ENCODE results near the gene HTT. TPM values are rescaled to one million over a fixed set of nuclear protein-coding genes. Genes with fewer than 3 reads are reported as not detected.

The HTT gene
- total RNA-seq, 2 experiments from 2014 or later, result 91.6 to 94.1 TPM

DNA sequence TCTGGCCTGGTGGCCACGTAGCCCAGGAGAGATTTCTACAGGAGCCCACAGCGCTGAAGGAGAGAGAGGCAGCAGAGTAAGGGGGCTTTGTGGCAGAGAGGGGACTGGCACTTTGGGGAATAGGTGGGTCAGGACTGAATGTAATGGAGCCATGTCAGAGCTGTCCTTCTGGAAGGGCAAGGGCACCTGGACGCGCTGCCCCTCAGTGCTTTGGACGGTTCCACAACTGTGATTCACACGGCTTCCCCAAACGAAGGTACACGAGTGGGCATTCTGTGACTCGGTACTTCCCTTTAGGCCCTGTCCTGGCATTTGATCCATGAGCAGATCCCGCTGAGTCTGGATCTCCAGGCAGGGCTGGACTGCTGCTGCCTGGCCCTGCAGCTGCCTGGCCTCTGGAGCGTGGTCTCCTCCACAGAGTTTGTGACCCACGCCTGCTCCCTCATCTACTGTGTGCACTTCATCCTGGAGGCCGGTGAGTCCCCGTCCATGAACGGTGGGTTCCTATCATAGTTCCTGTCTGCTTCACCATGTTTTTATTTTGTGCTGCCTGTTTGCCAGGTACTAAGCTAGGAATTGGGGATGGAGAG lies 139.3 kb downstream of the HTT start:
- Mint-ChIP-seq H3K27ac (no peak overlapping the region), H3K9me3 (no peaks in the 10 kb centered on the region), H3K4me3 (no peak overlapping the region), H3K36me3 (ENCODE audit: low read depth) (peaks cover 45% of the 10 kb centered on the region), H3K4me1 (ENCODE audit: low read depth) (no peaks in the 10 kb centered on the region), H3K27me3 (ENCODE audit: low read depth) (no peaks in the 10 kb centered on the region)
- intact Hi-C loops (cut with micrococcal nuclease), result no loop called here
- DNase-seq, result no peak
- CTCF ChIA-PET, result no interaction called here

DNA sequence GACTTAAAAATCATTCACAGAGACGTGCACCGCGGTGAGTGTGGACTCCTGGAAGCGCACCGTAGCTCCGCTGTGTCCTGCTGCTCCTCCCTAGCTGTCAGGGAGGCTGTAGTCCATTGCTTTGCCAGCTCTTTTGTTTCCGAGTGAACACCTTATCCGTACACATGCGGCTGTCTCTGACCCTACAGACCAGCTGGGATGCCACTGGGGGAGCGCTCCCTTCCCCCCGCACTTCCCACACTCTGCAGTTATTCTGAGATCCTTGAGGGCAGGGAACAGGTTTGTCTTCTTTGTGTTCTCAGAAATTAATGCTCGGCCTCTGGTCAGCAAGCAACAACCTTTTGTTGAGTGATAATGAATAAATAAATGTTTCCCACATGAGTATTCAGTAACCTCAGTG lies 140.8 kb downstream of the HTT start:
- Mint-ChIP-seq H3K4me1 (ENCODE audit: low read depth) (no peaks in the 10 kb centered on the region), H3K9me3 (no peaks in the 10 kb centered on the region), H3K27ac (no peak overlapping the region), H3K27me3 (ENCODE audit: low read depth) (no peaks in the 10 kb centered on the region), H3K36me3 (ENCODE audit: low read depth) (peaks cover 45% of the 10 kb centered on the region), H3K4me3 (no peak overlapping the region)
- no peak for DNase-seq
- CTCF ChIA-PET, result no interaction called here
- intact Hi-C loops (cut with micrococcal nuclease), result no loop called here

DNA sequence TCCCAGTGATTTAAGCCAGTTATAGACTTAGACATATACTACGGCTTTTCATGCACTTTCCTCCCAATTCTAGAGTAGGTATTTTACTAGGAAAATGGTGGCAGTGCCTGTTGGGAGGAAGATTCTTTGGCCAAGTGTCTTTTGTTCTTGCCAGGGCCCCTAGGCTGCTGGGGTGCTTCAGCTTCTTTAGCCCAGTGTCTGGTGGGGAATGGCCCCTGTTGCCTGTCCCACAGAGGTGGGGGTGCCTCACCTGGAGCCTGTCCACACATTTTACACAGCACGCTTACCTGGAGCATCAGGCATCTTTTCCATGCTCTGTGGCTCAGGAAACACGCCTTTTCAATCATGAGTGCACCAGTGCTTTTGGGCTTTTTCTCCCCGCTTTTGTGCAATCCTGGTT lies 141.3 kb downstream of the HTT start:
- Mint-ChIP-seq H3K36me3 (ENCODE audit: low read depth) (peaks cover 45% of the 10 kb centered on the region), H3K4me1 (ENCODE audit: low read depth) (no peaks in the 10 kb centered on the region), H3K27ac (no peak overlapping the region), H3K27me3 (ENCODE audit: low read depth) (no peaks in the 10 kb centered on the region), H3K4me3 (no peak overlapping the region), H3K9me3 (no peaks in the 10 kb centered on the region)
- CTCF ChIA-PET, result interaction anchor here (0.6 kb wide), 1 partner anchor 43 kb away, joined by 3 read pairs; no protein-coding TSS in a partner anchor
- intact Hi-C loops (cut with micrococcal nuclease), result no loop called here
- no peak for DNase-seq

DNA sequence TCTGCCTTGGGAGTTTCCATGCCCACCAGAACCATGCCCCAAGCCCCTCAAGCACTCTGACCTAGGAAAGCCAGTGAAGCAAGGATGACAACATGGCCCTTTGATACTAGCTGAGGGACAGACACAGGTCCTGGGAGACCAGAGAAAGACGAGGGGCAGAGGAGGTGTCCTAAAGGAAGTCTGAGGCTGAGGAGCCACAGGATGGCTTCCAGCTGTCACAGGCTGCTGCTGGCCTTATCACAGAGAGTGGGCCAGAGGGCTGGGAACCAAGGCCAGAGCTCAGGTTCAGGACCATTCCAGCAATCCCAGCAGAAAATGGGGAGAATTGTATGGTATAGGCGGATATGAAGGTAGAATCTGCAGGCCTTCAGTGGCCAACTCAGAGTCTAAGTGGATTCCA lies 142.8 kb downstream of the HTT start:
- H3K4me1 Mint-ChIP-seq (ENCODE audit: low read depth), result no peaks in the 10 kb centered on the region
- intact Hi-C loops (cut with micrococcal nuclease), result no loop called here
- no peaks in the 10 kb centered on the region for H3K27me3 Mint-ChIP-seq (ENCODE audit: low read depth)
- no peak overlapping the region for H3K4me3 Mint-ChIP-seq
- no peaks in the 10 kb centered on the region for H3K9me3 Mint-ChIP-seq
- DNase-seq, result no peak
- H3K27ac Mint-ChIP-seq, result no peak overlapping the region
- peaks cover 53% of the 10 kb centered on the region for H3K36me3 Mint-ChIP-seq (ENCODE audit: low read depth)
- CTCF ChIA-PET, result no interaction called here

DNA sequence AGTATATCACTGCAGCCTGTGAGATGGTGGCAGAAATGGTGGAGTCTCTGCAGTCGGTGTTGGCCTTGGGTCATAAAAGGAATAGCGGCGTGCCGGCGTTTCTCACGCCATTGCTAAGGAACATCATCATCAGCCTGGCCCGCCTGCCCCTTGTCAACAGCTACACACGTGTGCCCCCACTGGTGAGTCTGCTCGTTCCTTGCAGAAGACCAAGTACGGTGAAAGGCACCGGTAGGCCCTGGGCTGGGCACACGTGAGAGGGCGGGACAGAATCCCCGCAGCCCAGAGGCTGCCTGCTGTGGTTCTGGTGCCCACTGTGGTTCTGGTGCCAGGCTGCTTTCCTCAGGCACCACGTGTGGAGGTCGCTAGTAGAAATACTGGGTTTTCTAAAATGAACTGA lies 143.3 kb downstream of the HTT start:
- H3K4me3 Mint-ChIP-seq, result no peak overlapping the region
- no peaks in the 10 kb centered on the region for H3K9me3 Mint-ChIP-seq
- no peak overlapping the region for H3K27ac Mint-ChIP-seq
- H3K36me3 Mint-ChIP-seq (ENCODE audit: low read depth), result peaks cover 54% of the 10 kb centered on the region
- no peaks in the 10 kb centered on the region for H3K4me1 Mint-ChIP-seq (ENCODE audit: low read depth)
- intact Hi-C loops (cut with micrococcal nuclease), result no loop called here
- H3K27me3 Mint-ChIP-seq (ENCODE audit: low read depth), result no peaks in the 10 kb centered on the region
- CTCF ChIA-PET, result no interaction called here
- DNase-seq, result no peak

DNA sequence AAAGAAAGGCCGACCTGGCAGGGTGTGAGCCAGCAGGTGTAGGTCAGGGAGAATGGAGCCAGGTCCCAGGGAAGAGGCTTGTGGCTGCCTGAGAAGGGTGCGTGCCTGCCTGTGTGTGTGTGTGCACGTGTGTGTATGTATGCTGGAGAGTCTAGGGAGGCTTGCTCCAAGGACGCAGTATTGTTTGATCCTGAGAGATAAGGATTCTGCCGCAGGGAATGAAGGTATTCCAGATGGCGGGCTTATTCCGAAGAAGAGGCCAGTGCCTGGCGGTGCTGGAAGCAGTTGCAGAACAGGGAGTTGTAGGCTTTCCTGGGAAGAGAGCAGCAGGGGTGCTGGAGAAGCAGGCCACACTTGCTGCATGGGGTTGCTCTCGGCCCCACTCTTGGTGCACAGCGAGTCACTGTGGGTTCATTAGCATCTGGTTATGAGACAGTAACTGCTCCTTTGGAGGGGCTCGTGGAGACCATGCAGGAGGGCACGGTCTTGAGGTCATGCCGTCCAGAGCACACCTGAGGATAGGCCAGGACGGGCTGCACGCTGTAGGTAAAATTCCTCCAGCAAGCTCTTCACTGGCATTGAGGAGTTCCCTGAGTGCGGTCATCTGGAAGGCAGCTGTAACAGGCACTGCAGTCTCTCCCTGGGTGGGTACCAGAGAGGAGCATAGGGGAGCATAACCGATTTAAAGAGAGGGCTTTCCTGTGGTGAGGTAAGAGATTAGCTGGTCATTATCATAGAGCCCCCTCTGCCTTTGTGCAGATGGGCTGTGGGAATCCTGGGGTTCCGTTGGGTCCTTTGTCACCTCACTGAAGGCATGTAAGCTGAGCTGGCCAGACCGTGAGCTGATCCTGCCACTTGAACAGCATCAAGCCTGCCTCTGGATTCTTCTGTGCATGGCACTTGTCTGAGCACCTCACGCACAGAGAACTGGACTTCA lies 144.6 kb downstream of the HTT start:
- H3K9me3 Mint-ChIP-seq, result no peaks in the 10 kb centered on the region
- intact Hi-C loops (cut with micrococcal nuclease), result no loop called here
- CTCF ChIA-PET, result interaction anchor here (0.6 kb wide), 1 partner anchor 26 kb away, joined by 3 read pairs; no protein-coding TSS in a partner anchor
- H3K27ac Mint-ChIP-seq, result no peak overlapping the region
- no peak overlapping the region for H3K4me3 Mint-ChIP-seq
- DNase-seq, result no peak
- peaks cover 51% of the 10 kb centered on the region for H3K36me3 Mint-ChIP-seq (ENCODE audit: low read depth)
- H3K27me3 Mint-ChIP-seq (ENCODE audit: low read depth), result no peaks in the 10 kb centered on the region
- H3K4me1 Mint-ChIP-seq (ENCODE audit: low read depth), result no peaks in the 10 kb centered on the region

DNA sequence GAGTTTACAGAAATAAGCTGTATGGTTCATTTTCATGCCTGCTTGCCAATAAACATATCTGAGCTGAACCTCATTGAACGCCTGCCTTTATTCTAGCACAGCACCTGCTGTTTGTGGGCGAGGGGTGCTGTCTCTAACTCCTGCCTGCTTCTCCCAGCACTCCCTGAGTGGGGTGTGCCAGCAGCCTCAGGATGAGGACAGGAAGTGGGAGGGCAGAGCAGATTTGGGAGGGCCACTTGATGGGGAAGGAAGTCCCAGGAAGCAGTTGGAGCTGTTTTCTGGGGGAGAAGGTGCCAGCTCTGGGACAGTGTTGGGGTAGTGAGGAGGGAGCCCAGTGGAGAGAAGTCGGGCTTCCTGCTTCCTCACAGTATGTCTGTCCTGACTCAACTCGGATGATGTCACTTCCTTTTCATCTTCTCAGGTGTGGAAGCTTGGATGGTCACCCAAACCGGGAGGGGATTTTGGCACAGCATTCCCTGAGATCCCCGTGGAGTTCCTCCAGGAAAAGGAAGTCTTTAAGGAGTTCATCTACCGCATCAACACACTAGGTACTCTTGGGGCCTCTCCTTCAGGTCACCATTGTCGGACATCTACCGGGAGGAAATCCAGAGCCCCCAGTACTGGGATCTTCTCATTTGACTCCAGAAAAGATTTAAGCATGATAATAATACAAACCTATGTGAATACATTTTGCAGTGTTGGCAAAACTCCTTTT lies 145.4 kb downstream of the HTT start:
- Mint-ChIP-seq H3K36me3 (ENCODE audit: low read depth) (peaks cover 48% of the 10 kb centered on the region), H3K4me1 (ENCODE audit: low read depth) (no peaks in the 10 kb centered on the region), H3K9me3 (no peaks in the 10 kb centered on the region), H3K27me3 (ENCODE audit: low read depth) (no peaks in the 10 kb centered on the region), H3K4me3 (no peak overlapping the region), H3K27ac (no peak overlapping the region)
- intact Hi-C loops (cut with micrococcal nuclease), result no loop called here
- DNase-seq, result no peak
- CTCF ChIA-PET, result no interaction called here

DNA sequence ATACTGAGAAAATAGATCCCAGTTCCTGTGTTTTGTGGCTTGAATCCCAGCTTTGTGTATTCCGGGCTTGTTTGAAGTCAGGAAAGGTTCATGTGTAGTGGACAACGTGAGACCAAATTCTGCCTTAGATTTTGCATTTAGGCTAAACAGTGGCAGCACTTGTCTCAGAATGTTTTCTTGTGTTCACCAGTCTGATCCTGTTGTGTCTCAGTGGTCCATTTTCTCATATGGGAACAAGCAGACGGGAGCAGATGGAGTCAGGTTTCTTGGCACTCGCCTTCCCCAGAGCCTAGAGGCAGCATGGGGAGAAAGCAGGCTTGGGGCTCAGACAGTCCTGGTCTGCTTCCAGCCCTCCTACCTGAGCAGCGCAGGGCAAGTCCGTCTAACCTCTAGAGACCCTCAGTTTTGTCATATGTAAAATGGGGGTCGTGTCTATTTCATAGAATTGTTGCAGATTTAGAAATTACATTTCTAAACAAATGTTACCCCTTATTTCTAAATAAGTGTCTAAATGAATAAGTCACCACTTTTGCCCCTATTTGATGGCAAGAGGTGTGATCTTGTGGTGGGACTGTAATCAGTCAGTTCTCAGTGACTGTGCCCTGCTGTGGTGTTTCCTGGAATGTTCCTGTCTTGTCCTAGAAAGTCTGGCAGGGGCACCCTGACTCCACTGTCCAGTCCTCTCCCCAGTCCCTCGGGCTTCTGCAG lies 146.1 kb downstream of the HTT start:
- CTCF ChIA-PET, result no interaction called here
- no peak for DNase-seq
- intact Hi-C loops (cut with micrococcal nuclease), result no loop called here
- no peak overlapping the region for H3K4me3 Mint-ChIP-seq
- H3K9me3 Mint-ChIP-seq, result no peaks in the 10 kb centered on the region
- H3K36me3 Mint-ChIP-seq (ENCODE audit: low read depth), result peaks cover 48% of the 10 kb centered on the region
- H3K4me1 Mint-ChIP-seq (ENCODE audit: low read depth), result no peaks in the 10 kb centered on the region
- no peaks in the 10 kb centered on the region for H3K27me3 Mint-ChIP-seq (ENCODE audit: low read depth)
- no peak overlapping the region for H3K27ac Mint-ChIP-seq

DNA sequence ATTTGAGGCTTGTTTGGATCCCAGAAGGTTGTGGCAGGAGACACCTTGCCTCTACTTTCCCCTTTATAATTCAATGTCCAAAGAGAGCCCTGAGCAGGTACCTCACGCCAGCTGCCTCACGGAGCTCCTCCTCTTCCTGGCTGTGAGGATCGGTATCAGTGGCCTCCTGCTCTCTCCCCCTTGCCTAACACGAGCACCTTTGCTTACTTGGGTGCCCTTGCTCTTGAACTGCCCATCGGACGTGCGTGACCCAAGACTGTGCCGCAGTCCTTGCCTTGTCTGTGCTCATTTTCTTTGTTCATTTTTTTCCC lies 146.7 kb downstream of the HTT start:
- Mint-ChIP-seq H3K9me3 (no peaks in the 10 kb centered on the region), H3K4me3 (no peak overlapping the region), H3K27me3 (ENCODE audit: low read depth) (no peaks in the 10 kb centered on the region), H3K27ac (no peak overlapping the region), H3K4me1 (ENCODE audit: low read depth) (no peaks in the 10 kb centered on the region), H3K36me3 (ENCODE audit: low read depth) (peaks cover 45% of the 10 kb centered on the region)
- CTCF ChIA-PET, result no interaction called here
- intact Hi-C loops (cut with micrococcal nuclease), result no loop called here
- no peak for DNase-seq

DNA sequence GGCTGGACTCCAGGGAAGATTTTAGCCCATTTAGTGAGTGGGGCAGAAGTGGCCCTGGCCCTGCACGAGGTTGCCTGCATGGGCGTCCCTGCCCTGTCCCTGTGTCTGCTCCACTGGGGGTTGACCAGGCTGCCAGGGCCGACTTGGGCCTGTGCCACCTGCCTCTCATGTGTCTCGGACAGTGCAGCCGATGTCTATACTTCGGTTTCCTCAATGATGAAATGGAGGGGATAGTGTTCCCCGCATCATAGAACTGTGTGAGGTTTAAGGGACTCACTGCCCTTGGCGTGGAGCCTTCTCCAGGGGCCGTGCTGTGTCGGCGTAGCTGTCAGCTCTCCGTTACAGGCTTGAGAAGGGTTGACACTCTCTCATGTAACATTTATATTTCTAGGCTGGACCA lies 147.5 kb downstream of the HTT start:
- Mint-ChIP-seq H3K27ac (no peak overlapping the region), H3K27me3 (ENCODE audit: low read depth) (no peaks in the 10 kb centered on the region), H3K4me3 (no peak overlapping the region)

DNA sequence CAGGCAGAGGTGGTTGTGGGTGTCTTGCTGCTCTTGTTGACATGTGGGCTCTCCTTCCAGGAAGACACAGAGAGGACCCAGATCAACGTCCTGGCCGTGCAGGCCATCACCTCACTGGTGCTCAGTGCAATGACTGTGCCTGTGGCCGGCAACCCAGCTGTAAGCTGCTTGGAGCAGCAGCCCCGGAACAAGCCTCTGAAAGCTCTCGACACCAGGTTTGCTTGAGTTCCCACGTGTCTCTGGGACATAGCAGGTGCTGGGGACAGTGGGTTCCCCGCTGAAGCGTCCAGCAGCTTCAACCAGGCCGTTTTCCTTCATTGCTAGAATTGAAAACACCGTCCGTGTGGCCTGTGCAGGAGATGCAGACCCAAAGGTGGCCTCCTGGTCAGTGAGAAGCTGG lies 148.9 kb downstream of the HTT start:
- intact Hi-C loops (cut with micrococcal nuclease), result no loop called here
- no peaks in the 10 kb centered on the region for H3K27me3 Mint-ChIP-seq (ENCODE audit: low read depth)
- H3K4me3 Mint-ChIP-seq, result no peak overlapping the region
- CTCF ChIA-PET, result no interaction called here
- H3K9me3 Mint-ChIP-seq, result no peaks in the 10 kb centered on the region
- H3K36me3 Mint-ChIP-seq (ENCODE audit: low read depth), result peaks cover 32% of the 10 kb centered on the region
- no peaks in the 10 kb centered on the region for H3K4me1 Mint-ChIP-seq (ENCODE audit: low read depth)
- H3K27ac Mint-ChIP-seq, result no peak overlapping the region
- DNase-seq, result no peak

More for the DNA sequence above, 147.5 kb downstream of the HTT start:
- H3K9me3 Mint-ChIP-seq, result no peaks in the 10 kb centered on the region
- no peaks in the 10 kb centered on the region for H3K4me1 Mint-ChIP-seq (ENCODE audit: low read depth)
- peaks cover 41% of the 10 kb centered on the region for H3K36me3 Mint-ChIP-seq (ENCODE audit: low read depth)
- intact Hi-C loops (cut with micrococcal nuclease), result no loop called here
- CTCF ChIA-PET, result no interaction called here
- no peak for DNase-seq

DNA sequence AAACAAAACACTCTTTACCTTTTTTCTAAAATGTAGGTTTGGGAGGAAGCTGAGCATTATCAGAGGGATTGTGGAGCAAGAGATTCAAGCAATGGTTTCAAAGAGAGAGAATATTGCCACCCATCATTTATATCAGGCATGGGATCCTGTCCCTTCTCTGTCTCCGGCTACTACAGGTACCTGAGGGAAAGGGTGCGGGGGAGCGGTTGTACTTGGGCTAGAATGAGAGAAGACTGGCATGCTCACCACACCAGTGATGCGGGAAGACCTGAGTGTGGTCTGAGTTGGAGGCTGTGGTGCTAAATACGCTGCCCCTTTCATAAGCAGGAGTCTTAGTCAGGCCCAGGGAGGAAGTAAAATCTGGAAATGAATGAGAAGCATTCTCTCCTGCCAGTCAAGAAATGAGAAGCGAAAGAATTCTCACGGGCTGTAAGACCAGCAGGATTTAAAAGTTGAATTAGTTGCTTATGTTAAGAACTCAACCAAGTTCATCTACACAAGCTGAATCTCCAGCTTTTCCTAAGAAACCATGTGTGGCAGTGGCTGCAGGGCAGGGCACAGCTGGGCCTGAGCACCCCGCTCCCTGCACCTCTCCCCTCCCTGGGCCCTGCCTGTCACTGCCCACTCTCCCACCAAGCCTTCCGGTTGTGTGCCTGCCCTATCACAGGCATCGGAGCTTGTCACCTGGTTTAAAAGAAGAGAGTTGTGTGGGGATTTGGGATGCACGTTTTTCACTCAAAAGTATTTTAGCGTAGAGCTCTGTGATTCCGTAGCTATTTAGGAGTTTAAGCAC lies 149.7 kb downstream of the HTT start:
- no peaks in the 10 kb centered on the region for H3K27me3 Mint-ChIP-seq (ENCODE audit: low read depth)
- no peak overlapping the region for H3K4me3 Mint-ChIP-seq
- intact Hi-C loops (cut with micrococcal nuclease), result no loop called here
- no peak for DNase-seq
- H3K36me3 Mint-ChIP-seq (ENCODE audit: low read depth), result peaks cover 31% of the 10 kb centered on the region
- H3K9me3 Mint-ChIP-seq, result no peaks in the 10 kb centered on the region
- H3K27ac Mint-ChIP-seq, result no peak overlapping the region
- CTCF ChIA-PET, result interaction anchor here (2.1 kb wide), 1 partner anchor 117 kb away, joined by 4 read pairs; no protein-coding TSS in a partner anchor
- H3K4me1 Mint-ChIP-seq (ENCODE audit: low read depth), result no peaks in the 10 kb centered on the region

All from activated naive CD4-positive, alpha-beta T cell treated with anti-CD3 and anti-CD28 coated beads for 36 hours (primary cell).